HEK293T (cell line): ENCODE data around the gene BHLHE23.

Experiments used
- BHLHE40 ChIP-seq: fragments of 450-650 bp; IDR thresholded peaks from 2 replicates; pipeline ENCODE4 v1.6.1; 2016; ENCODE audit warnings: mild to moderate bottlenecking, moderate library complexity, borderline replicate concordance
- FOXA1 ChIP-seq: fragments of 450-650 bp; IDR thresholded peaks from 2 replicates; pipeline ENCODE4 v1.6.1; 2016; ENCODE audit warnings: mild to moderate bottlenecking
- FOXK2 ChIP-seq: fragments of 450-650 bp; IDR thresholded peaks from 2 replicates; pipeline ENCODE4 v1.6.1; 2016; ENCODE audit warnings: mild to moderate bottlenecking
- FOXM1 ChIP-seq: fragments of 450-650 bp; IDR thresholded peaks from 2 replicates; pipeline ENCODE4 v1.6.1; 2017; ENCODE audit warnings: mild to moderate bottlenecking, borderline replicate concordance
- SUZ12 ChIP-seq: fragments of 450-650 bp; IDR thresholded peaks from 2 replicates; pipeline ENCODE4 v1.6.1; 2016; ENCODE audit warnings: mild to moderate bottlenecking
- ZNF384 ChIP-seq: fragments of 450-650 bp; IDR thresholded peaks from 2 replicates; pipeline ENCODE4 v1.6.1; 2016

DNA sequence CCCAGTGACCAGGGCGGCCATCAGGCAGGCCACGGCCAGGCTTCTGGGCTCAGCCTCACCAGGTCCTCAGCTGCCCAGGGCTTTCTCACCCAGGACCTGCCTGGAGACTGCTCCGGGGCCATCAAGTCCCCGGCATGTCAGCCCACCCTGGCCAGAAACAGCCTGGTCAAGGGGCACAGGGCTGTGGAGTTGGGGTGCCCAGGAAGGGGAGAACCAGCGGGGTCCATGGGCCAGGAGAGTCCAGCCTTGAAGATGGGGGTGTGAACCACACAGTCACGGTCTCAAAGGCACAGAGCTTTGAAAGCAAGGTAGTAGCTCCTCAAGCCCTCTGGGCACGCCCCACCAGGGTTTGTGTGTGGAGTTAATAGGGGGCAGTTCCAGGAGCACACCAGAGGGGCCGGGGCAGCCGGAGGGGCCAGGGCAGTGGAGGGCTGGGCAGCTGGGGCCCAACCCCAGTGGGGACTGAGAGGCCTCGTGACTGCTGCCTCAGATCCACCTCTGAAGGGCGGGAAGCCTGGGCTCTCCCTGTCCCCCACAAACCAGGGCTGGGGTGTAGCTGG is 48.0 kb upstream of the BHLHE23 start:
- TF ChIP-seq ZNF384: no peak
- TF ChIP-seq FOXA1: no peak
- no peak for TF ChIP-seq FOXK2
- no peak for TF ChIP-seq SUZ12
- no peak for TF ChIP-seq BHLHE40
- no peak for TF ChIP-seq FOXM1
